ENCODE data around the gene MAP1S. TPM values are rescaled to one million over a fixed set of nuclear protein-coding genes. Genes with fewer than 3 reads are reported as not detected.

Gene MAP1S
- total and polyA plus RNA-seq, 2 of the 8 experiments (the other 6 are each of a cell fraction or from before 2014, with no cell fraction given) = 66.7 to 115 TPM

DNA sequence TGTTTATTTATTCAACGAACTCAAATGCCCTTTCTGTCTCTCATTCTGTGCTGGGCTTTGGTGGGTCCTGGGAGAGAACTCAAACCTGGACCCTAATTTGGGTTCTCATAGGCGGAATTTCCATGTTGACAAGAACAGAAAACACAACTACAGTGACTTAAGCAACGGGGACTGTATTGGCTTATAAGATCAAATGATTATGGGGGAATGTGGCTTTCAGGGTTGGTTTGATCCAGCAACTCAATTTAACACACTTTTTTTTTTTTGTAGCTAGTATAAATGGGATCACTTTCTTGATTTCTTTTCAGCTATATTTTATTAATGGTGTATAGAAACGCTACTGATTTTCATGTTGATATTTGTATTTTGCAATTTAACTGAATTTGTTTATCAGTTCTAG, 41.9 kb downstream of the MAP1S start (continued):
- TF ChIP-seq MAFK (IDR thresholded peaks at IDR 0.05; ENCODE audit: low read depth, low read length) (no peak), SP4 (IDR thresholded peaks at IDR 0.05; ENCODE audit: low read length) (no peak), JUND (IDR thresholded peaks at IDR 0.05; ENCODE audit: low read length) (no peak), RXRA (IDR thresholded peaks at IDR 0.05; ENCODE audit: insufficient read depth, low read depth, low read length) (no peak), ASH2L (IDR thresholded peaks at IDR 0.05; ENCODE audit: low read length) (no peak)
